ENCODE data around the gene NFATC1.

- TF ChIP-seq CTCF (IDR thresholded peaks at IDR 0.05) (no peak), POLR2AphosphoS5 (IDR thresholded peaks at IDR 0.05) (no peak), POLR2A (IDR thresholded peaks at IDR 0.05) (peak in 1 of 2 donors; percentile 73), EP300 (IDR thresholded peaks at IDR 0.05) (no peak)
Observed at GRCh38 chr18:79395761-79396404, at the start of gene NFATC1.

Measured in suprapubic skin (tissue), 4 donors.